HEK293 (cell line): Measurements from ENCODE around the gene FBXL7.

Experiments
- ZNF623 ChIP-seq: fragments of 450-650 bp; formaldehyde crosslinking; IDR thresholded peaks from 2 replicates; pipeline ENCODE4 v1.5.1; 2016; ENCODE audit warnings: missing biosample characterization, missing genetic modification characterization
- TF ChIP-seq, protein P1 (sequence below): fragments of 450-650 bp; formaldehyde crosslinking; IDR thresholded peaks from 2 replicates; pipeline ENCODE4 v1.5.1; 2016; ENCODE audit warnings: missing biosample characterization, missing genetic modification characterization

DNA sequence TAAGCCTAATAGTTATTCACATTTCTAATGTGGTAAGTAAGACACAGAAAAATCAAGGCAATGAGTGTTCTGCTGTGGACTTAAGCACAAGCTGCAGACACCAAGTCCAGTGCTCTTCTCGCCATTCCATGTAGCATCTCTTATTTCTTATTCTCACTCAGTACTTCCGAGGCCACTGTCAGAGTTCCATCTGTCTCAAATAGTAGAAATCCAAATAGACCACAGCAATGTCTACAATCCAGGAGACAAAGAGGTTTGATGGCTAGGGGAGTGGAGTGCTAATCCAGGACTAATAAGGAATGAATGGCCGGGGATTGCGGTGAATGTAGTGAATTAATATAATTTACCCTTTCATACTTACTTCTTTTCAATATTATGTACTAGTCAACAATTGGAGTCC is 147.3 kb downstream of the FBXL7 start:
- TF ChIP-seq, protein P1, sequence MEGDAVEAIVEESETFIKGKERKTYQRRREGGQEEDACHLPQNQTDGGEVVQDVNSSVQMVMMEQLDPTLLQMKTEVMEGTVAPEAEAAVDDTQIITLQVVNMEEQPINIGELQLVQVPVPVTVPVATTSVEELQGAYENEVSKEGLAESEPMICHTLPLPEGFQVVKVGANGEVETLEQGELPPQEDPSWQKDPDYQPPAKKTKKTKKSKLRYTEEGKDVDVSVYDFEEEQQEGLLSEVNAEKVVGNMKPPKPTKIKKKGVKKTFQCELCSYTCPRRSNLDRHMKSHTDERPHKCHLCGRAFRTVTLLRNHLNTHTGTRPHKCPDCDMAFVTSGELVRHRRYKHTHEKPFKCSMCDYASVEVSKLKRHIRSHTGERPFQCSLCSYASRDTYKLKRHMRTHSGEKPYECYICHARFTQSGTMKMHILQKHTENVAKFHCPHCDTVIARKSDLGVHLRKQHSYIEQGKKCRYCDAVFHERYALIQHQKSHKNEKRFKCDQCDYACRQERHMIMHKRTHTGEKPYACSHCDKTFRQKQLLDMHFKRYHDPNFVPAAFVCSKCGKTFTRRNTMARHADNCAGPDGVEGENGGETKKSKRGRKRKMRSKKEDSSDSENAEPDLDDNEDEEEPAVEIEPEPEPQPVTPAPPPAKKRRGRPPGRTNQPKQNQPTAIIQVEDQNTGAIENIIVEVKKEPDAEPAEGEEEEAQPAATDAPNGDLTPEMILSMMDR (tag by site-specific recombination) = no peak
- no peak for TF ChIP-seq ZNF623 (tag by site-specific recombination)
